Stromal cell of bone marrow (primary cell): ENCODE data around the gene RASAL1.

Experiments
- DNase-seq: peaks from one replicate; pipeline ENCODE4 v3.0.0-alpha.2; 2012; ENCODE audit warnings: low read depth

The RASAL1 gene

GRCh38 chr12:113071135-113072112 is 64.1 kb downstream of the RASAL1 start:
- DNase-seq = no peak

DNA sequence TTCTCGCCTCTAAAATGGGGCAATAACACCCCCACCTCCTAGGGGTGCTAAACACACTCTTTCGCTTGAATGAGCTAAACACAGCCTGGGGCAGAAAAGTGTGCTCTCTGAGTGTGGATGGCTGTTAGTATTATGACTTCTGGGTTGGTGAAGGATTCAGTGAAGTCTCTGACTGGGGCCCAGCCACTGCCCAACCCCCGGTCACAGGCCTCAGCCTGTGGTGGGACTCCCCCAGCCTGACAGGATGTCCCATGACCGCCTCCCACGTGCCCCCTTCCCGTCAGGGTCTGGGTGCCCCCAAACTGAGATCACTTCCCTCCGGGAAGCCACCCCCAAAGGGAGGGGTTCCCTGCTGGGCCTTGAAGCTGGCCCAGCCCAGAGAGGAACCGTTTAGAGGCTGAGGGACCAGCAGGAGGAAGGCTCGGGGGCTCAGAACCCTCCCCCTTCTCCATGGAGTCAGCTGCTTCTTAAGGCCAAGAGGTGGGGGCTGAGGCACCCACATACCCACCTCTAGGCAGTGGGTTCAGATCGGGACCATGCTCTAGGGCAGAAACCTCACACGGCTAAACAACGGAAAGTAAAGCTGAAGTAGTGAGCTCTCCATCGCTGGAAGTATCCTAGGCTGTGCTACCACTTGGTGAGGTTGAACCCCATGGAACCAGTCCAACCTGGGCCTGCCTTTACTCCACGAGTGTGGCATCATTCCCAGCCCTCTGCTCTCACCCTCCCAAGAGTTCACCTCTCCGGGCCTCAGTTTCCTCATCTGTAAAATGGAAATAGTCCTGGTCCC is 65.2 kb downstream of the RASAL1 start:
- DNase-seq = no peak

GRCh38 chr12:113069751-113070116 is 65.8 kb downstream of the RASAL1 start:
- no peak for DNase-seq

- DNase-seq = no peak
Measured at GRCh38 chr12:113069149-113069548, 66.4 kb downstream of the RASAL1 start.

GRCh38 chr12:113067987-113068935 is 67.3 kb downstream of the RASAL1 start:
- DNase-seq = no peak

- DNase-seq = no peak
Measured at GRCh38 chr12:113066813-113067400, 68.7 kb downstream of the RASAL1 start.

- DNase-seq = no peak
Measured at GRCh38 chr12:113065126-113066007, 70.2 kb downstream of the RASAL1 start.

DNA sequence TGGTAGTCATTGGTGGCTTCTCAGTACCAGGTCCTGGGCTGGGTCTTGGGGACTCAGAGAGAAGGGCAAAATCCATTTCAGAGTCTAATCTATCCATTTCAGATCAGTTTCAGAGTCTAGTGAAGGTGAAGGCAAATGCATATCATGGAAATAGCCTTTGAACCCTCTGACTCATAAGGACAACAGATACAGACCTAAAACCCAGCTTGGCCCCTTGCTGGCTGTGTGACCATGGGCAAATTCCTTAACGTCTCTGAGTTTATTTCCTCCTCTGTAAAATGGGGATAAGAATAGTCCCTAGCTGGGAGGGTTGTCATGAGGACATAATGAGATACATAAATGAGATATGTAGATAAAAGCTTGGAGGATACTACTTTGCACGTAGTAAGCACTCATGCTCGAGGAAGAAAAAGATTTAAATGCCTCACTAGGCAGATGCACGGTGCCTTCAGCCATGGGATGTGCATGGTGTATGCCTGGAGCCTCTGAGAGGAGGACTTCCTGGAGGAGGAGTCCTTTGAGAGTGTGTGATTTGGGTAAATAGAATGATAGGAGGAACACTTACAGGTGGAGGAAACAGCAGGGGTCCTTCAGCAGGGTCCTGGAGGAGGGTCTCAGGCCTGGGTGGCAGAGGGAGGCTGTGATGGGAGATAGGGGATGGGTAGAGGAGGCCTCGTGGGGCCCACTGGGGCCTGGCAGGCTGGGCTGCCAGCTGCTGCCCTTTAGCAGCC is 71.0 kb downstream of the RASAL1 start:
- DNase-seq = no peak

- DNase-seq = no peak
Measured at GRCh38 chr12:113063396-113064350, 71.9 kb downstream of the RASAL1 start.

DNA sequence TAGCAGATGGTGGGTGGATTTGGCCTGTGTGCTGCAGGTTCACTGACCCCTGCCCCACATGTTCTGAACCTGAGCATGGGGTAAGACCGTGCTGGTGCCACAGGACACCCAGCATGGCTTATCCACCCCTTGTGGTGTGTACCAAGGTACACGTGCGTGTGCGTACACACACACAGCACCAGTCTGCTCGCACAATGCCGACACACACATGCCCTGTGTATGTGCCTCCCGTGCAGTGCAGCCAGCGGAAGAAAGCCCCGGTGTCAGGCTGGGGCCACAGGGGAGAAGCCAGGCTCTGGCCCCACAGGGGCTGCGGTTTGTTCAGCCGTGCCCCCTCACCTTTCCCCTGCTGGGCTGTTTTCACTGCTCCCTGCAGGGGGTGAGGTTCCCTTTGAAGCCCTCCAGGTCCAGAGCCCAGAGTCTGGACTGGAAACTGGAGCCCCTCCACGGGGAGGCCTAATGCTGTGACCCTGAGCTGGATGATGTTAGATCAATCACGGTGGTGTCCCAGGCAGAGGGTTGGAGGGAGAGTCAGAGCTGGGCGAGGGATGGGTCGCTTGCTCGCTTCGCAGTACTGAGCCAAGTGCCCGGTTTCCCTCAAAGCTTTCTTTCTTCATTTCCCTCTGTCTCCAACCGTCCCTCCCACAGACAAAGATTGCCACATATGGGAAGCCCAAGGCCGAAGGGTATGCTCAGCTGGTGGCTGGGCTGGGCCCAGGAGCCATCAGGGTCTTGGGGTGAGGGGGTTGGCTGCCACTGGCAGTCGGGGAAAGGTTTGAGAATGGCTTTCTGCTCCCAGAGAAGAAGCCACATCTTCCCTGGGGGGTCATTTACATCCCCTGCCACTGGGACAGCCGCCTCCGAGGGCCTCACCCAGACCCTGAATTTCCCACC is 72.8 kb downstream of the RASAL1 start:
- DNase-seq = no peak

- no peak for DNase-seq
Measured at GRCh38 chr12:113061061-113061694, 74.4 kb downstream of the RASAL1 start.

DNA sequence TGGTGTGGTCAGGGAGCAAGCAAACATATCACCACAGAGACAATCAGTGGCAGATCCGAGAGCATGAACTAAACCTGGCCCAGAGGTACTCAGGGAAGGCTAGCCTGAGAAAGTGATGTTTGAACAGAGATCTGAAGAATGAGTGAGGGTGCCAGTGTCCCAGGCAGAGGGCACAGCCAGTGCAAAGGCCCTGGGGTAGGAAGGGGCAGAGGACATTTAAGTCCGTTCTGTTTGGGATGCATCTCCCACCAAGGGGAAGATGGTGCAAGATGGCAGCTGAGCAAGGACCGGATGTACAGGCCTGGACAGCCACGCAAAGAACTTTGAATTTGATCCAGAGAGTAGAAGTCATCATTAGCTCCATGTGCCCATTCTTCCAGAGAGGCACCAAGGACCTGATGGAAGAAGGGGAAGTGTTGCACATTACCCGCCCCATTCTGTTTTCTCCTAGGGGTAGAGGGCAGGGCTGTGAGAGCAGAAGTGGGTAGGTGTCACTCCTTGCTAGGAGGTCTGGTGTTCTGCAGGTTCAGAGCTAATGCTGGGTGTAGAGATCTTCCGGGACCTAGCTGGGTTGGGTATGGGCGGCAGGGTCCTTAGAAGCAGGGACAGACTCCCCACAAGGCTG is 75.1 kb downstream of the RASAL1 start:
- no peak for DNase-seq

GRCh38 chr12:113059071-113059595 is 76.4 kb downstream of the RASAL1 start:
- no peak for DNase-seq

- no peak for DNase-seq
Measured at GRCh38 chr12:113058553-113058952, 77.0 kb downstream of the RASAL1 start.

- DNase-seq = no peak
Measured at GRCh38 chr12:113057565-113058485, 77.7 kb downstream of the RASAL1 start.
